ENCODE data around the gene CCDC183.
"Not testable (repeated sequence)": the region's sequence is repeated elsewhere in the genome, so short reads cannot be mapped to it uniquely, and the experiment has no call there.

Gene CCDC183

DNA sequence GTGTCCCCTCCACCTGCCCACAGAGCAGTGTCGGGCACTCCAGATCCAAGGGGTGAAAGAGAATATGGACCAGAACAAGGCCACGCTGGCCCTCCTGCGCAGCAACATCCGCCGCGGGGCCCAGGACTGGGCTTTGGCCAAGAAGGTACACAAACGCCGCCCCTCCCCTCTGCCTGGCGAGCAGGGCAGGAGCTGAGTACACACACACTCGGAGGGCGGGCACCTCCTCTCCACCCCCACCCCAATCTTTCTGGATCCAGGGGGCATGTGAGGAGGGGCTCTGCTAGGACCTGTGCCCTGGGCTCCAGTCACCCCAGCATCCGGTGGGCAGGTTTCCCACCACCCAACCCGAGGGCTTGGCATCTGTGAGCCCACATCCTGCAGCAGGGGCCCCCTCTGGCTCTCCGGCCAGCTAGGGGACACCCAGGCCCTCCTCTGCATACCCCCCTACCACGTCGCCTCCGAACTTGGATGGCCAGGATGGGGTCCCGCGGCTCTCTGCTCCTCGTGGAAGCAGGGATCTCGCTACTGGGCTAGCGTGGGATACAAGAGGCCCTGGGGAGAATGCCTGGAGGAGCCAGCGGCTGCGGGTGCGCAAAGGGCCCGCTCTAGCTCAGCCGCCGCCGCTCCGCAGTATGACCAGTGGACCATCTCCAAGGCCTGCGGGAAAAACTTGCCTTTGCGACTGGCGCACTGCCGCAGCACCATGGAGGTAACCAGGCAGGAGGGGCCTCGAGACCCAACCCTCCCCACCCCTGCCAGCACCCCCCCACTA is 3.1 kb downstream of the CCDC183 start:
- in situ Hi-C loops (cut with MboI; ENCODE audit: low sequenced_read_pairs), result no loop called here

DNA sequence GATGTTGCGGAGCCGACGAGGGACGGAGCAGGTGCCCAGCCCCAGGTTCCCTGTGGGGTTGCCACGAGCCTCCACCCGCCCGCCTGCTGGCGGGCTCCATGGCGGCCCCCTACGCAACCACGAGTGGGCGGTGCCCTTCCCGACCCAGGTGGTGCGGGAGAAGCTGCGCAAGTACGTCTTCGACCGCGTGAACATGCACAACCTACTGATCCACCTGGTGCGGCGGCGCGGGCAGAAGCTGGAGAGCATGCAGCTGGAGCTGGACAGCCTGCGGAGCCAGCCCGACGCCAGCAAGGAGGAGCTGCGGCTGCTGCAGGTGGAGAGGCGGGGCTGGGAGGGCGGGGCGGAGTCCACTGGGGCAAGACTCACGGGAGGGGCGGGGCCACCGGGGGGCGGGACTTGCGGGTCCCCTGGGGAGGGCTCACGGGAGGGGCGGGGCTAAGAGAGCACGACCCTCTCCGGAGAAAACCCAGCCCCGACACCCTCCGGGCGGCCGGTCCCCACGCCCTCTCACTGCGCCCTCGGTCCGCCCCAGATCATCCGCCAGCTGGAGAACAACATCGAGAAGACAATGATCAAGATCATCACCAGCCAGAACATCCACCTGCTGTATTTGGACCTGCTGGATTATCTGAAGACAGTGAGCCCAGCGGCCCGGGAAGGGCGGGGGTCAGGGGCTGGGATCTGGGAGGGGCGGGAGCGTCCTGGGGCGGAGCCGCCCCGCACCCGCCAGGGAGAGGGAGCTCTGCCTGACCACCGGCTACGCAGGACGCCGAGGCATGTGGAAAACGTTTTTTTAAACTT is 3.9 kb downstream of the CCDC183 start:
- in situ Hi-C loops (cut with MboI; ENCODE audit: low sequenced_read_pairs), result no loop called here

DNA sequence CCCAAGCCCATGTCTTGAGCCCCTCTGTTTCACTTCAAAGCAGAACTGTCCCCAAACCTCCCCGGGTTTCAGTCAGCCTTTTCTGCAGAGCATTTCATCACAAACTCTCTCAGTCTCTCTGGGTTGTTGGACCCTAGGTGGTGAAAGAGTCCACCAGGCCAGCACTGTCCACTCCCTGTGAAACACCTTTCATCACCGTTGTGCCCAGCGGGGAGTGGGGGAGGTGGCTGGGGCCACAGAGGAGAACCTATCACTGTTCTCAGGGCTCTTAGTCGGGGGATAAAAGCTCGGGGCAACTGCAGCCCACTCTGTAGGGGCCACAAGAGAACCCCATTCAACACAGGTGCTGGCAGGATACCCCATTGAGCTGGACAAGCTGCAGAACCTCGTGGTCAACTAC is 6.2 kb downstream of the CCDC183 start:
- in situ Hi-C loops (cut with MboI; ENCODE audit: low sequenced_read_pairs), result no loop called here

DNA sequence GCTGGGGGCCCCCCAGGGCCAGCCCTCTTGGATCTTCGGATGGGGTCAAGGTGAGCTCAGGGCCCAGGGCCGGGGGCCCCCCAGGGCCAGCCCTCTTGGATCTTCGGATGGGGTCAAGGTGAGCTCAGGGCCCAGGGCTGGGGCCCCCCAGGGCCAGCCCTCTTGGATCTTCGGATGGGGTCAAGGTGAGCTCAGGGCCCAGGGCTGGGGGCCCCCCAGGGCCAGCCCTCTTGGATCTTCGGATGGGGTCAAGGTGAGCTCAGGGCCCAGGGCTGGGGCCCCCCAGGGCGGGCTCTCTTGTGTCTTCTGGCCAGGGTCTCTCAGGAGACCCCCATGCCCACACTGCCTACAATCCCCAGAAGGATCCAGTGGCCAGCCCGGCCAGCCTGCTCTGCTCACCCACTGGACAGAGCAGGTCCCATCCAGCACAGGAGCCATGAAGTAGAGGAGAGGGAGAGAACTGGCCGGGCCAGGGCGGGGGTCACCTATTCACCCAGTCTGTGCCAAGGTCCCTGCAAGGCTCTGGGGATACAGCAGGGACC is 6.9 kb downstream of the CCDC183 start:
- in situ Hi-C loops (cut with MboI; ENCODE audit: low sequenced_read_pairs), result not testable (repeated sequence)

DNA sequence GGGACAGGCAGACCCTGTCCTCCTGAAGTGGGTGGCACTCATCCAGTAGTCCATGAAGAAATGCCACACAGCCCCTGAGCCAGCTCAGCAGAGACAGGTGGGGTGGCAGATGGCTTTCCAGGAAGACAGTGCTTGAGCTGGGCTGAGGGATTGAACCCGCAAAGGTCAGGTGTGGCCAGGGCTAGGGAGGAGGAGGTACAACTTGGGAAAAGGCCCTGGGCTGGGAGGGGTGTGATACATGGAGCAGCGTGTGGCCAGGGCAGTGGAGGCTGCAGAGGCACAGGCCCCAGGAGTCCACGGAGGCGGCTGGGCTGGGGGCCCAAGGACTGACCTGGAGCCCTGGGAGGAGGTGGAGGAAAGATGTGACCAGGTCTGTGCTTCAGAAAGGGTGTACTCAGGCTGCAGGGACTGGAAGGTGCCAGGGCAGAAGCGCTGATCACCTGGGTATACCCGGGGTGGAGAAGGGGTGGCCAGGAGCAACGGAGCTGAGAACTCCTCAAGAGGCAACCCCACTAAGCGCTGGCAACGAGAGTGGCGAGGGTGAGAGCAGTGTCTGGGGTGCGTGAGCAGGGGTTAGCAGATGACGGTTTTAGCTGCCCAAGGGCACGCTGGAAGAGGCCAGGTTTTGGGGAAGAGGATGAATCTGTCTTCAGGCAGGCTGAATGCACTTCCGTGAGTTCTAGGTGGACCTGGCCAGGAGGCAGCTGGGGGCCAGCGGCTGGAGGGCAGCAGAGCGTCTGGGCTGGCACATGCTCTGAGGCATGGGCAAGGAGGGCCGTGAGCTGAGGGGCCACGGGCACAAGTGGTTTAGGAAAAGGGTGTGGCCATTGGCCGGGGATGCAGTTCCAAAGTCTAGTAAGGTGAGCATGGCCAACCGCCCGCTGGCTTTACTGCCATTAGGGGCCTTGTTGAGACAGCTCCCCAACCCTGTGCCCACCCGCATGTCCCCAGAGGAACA is 7.7 kb downstream of the CCDC183 start:
- in situ Hi-C loops (cut with MboI; ENCODE audit: low sequenced_read_pairs), result no loop called here

DNA sequence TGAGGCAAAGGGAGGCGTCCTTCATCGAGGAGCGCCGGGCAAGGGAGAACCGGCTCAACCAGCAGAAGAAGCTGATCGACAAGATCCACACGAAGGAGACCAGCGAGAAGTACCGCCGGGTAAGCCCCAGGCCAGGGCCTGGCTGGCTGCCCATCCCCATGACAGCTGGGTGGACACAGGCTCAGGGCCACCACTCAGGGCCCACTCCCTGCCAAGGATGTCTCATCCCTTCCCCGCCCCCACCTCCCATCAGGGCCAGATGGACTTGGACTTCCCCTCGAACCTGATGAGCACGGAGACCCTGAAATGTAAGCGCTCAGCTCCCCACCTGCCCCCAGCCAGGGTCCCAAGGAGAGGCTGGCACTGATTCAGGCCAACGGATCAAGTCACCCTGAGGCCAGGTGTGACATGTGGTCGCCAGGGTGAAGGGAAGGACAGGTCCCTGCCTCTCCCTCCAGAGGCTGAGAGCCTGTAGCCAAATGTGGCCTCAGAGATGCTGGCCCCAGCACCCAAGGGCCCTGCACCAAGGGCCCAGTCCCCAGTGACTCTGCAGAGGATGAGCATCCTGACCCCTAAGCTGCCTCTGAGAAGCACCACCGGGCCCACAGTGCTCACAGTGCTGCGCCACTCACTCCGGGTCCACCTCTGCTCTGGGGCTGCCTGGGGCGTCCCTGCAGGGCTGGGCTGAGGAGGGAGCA is 8.5 kb downstream of the CCDC183 start:
- in situ Hi-C loops (cut with MboI; ENCODE audit: low sequenced_read_pairs), result no loop called here

DNA sequence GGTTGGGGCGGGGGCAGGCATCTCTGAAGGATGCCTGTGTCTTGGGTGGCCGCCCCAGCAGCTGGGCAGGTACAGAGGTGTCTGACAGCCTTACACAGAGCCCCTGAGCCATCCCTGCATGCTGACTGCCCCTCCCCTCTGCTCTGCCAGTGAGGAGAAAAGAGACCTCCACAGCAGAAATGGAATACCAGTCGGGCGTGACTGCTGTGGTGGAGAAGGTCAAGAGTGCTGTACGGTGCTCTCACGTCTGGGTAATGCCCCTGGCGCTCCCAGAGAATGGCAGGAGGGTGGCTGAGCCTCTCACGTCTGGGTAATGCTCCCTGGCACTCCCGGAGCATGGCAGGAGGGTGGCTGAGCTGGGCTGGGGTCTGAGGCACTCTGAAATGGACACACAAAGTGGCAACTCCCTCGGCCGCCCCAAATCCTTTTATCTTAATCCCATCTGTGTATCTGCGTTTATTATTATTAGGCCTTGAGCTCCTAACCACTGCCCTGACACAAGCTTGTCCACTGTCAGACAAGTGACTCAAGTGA is 9.1 kb downstream of the CCDC183 start:
- in situ Hi-C loops (cut with MboI; ENCODE audit: low sequenced_read_pairs), result no loop called here

DNA sequence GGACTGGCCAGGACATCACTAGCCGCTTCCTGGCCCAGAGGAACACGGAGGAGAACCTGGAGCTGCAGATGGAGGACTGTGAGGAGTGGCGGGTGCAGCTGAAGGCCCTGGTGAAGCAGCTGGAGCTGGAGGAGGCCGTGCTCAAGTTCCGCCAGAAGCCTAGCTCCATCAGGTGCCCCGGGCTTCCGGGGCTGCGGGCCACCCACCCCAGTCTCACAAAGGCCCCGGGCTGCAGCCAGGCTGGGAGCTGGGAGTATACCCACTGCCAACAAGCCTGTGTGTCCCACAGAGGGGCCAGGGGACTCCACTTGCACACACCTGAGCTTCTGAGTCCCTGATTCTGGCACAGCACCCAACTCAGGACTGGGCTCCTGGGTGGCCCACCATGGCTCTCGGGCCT is 9.9 kb downstream of the CCDC183 start:
- in situ Hi-C loops (cut with MboI; ENCODE audit: low sequenced_read_pairs), result no loop called here

DNA sequence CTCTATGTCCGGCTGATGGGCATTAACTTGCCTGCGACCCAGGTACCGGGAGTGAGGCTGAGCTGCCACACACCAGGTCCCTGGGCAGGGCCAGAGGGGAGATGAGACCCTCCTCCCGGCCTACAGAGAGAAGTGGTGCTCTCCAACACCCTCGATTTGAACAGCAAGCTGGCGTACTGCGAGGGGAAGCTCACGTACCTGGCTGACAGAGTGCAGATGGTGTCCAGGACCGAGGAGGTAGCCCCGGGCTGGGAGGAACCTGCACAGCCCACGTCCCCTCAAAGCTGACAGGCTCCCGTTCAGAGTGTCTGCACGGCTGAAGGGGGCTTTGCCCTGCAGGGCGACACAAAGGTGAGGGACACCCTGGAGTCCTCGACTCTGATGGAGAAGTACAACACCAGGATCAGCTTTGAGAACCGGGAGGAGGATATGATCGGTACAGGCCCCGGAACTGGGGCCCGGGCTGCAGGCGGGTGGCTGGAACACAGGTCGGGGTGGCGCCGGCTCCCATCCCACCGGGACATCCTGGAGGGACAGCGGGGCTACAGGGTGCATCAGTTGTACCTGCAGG is 10.6 kb downstream of the CCDC183 start:
- in situ Hi-C loops (cut with MboI; ENCODE audit: low sequenced_read_pairs), result no loop called here

DNA sequence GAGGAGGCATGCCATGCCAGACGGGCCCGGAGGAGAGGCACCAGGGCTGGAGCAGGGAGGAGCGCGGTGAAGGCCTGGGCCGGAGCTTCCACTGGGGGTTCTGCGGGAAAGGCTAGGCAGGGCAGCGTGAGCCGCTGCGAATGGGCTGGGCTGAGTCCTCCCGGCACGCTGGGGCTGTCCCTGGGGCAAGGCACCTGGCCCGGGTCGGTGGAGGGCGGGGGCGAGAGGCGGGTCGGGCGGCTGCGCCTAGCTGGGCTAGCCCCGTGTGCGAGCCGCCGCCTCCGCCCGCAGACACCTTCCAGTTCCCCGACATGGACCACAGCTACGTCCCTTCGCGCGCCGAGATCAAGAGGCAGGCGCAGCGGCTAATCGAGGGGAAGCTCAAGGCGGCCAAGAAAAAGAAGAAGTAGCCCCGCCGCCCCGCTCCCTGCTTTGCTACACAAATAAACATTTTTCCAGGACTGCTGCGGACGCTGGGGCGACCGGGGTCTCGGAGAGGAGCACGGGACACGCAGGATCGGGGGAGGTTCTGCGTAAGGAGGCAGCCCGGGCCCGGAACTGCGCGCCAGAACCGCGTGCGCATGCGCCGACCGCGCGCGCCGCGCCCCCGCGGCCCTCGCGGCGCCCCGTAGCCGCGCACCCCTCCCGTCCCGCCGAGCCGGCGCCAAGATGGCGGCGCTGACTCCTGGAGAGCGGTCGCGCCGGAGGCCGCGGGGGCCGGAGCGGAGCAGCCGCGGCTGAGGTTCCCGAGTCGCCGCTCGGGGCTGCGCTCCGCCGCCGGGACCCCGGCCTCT is 11.3 kb downstream of the CCDC183 start, which contains the start of gene RABL6:
Gene RABL6, plus strand, starts transcription at position 668 of the 794 bp plus-strand sequence. CDS start 249 bp downstream, outside the sequence.
- in situ Hi-C loops (cut with MboI; ENCODE audit: low sequenced_read_pairs), result no loop called here

DNA sequence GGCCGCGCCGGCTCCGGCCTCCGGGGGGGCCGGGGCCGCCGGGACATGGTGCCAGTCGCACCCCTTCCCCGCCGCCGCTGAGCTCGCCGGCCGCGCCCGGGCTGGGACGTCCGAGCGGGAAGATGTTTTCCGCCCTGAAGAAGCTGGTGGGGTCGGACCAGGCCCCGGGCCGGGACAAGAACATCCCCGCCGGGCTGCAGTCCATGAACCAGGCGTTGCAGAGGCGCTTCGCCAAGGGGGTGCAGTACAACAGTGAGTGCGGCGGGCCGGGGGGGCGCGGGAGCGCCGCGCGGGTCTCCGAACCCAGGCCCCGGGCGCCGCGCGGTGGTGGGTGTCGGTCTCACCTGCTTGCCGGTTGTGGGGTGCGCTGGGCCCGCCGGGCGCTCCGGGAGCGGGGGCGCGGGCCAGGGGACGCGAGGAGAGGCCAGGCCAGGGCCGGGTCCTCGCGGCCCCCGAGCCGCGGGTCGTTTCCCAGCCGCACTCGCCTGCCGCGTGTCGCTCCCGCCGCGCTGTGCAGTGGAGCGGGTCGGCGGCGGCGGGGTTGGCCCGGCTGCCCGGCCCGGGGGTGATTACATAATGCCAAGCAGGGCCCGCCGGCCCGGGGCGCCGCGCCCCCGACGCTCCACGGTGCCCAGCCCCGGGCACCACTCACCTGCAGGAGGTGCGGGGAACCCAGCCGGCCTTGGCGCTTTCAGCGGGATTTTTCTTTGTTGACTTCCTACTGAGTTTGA is 12.1 kb downstream of the CCDC183 start:
- in situ Hi-C loops (cut with MboI; ENCODE audit: low sequenced_read_pairs), result no loop called here

DNA sequence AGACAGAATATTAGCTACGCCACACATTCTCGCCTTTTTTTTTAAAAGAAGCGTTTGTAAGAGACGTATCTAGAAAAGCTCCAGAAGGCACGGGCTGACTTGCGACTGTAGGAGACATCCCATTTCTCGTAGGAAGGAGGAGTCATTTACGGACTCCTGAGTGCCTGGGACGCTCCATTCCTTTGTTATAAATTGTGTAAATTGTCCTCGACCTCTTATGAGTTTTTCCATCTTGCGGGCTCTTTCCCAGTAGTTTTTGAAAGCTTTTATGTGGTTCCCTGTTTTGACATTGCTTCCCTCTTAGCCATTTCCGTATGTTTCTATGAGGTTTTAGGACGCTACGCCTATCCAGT is 12.6 kb downstream of the CCDC183 start:
- in situ Hi-C loops (cut with MboI; ENCODE audit: low sequenced_read_pairs), result no loop called here

DNA sequence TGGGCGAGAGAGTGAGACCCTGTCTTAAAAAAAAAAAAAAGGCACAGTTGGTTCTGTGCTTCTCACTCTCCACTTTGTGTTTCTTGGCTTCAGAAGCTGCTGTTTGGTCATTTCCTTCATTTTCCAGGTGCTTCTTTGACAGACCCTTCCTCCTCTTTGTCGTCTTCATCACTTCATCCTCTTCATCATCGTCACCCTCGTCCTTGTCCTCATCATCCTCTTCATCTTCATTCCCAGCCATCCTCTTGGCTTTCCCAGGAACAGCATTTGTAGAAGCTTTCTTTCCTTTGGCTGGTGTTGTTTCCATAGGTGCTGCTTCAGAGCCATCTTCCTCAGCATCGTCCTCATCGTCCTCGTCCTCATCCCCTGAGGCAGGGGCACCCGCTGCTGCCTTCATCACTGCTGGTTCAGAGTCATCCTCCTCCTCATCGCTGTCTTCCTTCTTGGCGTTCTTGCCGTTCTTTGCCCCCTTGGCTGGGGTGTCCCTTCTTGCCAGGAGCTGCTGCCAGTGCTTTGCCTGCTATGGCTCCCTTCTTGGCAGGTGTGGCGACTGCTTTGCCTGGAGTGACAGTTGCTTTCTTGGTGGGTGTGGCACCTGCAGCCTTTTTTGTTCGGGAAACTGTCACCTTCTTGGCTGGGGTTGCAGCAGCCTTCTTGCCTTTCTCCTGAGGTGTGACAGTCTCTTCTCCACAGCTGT is 18.7 kb downstream of the CCDC183 start:
- in situ Hi-C loops (cut with MboI; ENCODE audit: low sequenced_read_pairs), result no loop called here

DNA sequence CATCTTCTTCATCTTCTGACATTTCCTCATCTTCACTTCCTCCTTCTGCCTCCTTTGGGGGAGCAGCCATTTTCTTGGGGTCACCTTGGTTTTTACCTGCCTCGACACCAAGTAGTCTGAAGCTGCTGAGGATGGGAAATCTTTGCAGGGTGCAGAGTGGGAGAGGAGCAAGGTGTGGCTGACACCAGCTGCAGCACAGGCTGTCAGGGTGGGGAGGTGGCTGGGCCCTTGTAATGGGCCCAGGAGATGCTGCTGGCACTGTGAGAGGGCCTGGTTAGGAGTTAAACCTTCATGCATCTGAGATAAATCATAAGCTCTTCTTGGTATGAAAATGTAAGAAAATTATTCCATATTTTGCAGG is 19.3 kb downstream of the CCDC183 start:
- in situ Hi-C loops (cut with MboI; ENCODE audit: low sequenced_read_pairs), result no loop called here

DNA sequence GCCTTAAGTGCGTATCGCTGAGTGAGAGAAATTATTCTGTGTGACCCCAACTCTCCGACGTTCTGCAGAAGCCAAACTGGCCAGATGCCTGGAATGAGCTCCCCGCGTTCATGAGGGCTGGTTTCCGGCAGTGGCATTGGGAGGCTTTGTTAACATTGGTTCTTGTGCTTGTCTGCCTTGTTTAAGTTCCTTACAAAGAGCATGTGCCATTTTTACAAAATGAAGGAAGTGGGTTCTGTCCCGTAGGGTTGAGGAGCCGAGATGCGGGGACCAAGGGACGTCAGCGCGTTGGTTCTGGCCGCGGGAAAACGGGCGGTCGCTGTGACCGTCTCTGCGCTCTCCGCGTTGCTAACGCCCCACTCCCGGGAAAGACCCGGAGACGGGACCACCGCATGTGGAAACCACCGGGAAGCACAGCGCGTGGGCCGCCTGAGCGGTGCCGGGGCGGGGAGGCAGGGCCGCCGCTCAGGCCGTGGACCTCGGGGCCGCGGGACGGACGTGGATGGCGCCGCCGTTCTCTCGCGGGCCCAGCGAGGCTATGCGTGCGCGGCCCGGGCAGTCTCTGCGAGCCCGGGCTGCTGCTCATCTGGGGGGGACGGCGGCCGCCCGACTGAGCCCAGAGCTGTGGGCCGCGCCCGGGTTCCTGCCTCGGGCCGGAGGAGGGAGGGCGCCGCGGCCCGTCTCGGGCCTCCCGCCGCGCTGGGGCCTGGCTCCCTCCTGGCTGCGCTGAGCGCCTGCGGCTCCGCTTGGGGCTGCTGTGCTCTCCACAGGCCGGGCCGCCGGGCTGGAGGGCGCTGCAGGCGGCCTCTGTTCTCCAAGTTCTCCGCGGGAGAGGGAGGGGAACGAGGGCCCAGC is 25.1 kb downstream of the CCDC183 start:
- in situ Hi-C loops (cut with MboI; ENCODE audit: low sequenced_read_pairs), result no loop called here

DNA sequence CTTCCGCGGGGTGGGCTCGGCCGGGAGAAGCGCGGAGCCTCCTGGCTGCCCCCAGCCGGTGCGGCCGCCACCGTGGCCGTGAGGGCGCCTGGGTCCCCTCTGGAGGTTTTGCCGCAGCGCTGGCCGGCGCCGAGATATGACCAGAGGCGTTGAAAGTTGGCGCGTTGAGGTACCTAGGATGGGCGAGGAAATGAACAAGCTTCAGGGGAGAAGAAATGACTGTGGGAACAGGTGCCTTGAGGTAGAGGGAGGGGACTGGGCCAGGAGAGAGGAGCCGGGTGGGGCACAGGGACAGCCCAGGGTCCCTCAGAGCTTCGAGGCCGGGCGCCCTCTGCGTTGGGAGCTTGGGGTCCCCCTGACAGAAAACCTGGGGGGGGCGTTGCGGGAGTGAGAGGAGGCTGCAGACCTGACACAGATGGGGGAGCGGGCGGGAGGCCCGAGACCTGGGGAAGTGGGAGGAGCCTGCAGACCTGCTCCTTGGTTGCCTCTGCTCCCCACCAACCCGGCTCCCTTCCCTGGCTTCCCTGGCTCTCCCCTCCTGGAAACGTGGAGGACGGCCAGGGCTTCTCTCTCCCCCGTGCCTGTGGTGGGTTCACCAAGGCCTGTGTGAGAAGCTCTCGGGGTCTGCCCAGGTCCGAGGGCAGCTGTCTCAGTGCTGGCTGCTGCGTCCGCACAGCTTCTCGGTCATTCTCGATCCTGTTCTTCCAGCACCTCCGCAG is 25.8 kb downstream of the CCDC183 start:
- in situ Hi-C loops (cut with MboI; ENCODE audit: low sequenced_read_pairs), result no loop called here

Measured in hTERT RPE-1 (cell line).